SW 1271 (cell line): ENCODE measurements around the gene FKBP2.

ENCODE experiments used
- DNase-seq, 2 experiments: peaks; one replicate each; lab custom pipeline; 2025; lab: John Stamatoyannopoulos, UW

The FKBP2 gene

DNA sequence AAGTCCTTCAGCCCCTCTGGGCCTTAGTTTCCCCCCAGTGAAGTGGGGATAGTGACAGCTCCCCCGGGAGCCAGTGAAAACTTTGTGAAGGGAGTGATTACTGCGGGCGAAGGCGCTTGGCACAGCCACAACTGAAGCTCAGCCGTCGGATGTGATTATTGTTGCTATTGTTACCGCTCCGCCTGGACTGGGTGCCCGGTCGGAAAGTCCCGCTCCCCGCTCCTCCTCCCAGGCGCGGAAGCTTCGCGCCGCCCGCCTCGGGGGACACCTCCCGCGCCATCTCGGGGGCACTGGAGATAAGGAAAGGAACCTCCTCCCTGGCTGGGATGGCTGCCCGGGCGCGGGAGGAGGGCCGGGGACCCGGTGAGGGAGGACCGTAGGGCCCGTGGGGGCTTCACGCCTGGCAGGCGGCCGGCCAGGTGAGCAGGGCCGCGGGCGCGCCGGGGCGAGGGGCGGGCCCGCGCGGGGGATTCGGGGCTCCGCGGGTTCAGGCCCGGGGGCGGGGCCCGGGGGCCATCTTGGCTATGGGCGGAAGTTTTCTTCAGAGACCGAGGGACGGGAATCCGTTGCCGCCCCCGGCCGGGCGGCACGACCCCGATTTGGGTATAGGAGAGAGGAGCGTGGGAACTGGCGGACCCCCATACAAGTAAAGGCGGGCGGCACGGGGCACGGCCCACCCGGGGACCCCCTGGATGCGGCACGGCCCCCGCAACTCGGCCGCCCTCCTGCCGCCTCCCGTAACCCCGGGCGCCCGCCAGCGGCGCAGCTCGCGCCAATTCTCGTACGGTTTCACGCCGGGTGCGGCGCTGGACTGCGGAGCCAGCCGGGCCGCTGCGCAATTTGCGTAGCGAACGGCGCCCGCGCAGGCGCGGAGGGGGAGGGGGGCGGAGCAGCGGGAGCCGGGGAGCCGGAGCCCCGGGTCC is 44.3 kb downstream of the FKBP2 start, which contains the start of gene GPR137:
GPR137 (plus strand) TSS at position 887 of the 923 bp plus-strand sequence. CDS start 677 bp downstream, outside the sequence.
- DNase-seq: peak in 1 of 2 experiments; percentile 75

DNA sequence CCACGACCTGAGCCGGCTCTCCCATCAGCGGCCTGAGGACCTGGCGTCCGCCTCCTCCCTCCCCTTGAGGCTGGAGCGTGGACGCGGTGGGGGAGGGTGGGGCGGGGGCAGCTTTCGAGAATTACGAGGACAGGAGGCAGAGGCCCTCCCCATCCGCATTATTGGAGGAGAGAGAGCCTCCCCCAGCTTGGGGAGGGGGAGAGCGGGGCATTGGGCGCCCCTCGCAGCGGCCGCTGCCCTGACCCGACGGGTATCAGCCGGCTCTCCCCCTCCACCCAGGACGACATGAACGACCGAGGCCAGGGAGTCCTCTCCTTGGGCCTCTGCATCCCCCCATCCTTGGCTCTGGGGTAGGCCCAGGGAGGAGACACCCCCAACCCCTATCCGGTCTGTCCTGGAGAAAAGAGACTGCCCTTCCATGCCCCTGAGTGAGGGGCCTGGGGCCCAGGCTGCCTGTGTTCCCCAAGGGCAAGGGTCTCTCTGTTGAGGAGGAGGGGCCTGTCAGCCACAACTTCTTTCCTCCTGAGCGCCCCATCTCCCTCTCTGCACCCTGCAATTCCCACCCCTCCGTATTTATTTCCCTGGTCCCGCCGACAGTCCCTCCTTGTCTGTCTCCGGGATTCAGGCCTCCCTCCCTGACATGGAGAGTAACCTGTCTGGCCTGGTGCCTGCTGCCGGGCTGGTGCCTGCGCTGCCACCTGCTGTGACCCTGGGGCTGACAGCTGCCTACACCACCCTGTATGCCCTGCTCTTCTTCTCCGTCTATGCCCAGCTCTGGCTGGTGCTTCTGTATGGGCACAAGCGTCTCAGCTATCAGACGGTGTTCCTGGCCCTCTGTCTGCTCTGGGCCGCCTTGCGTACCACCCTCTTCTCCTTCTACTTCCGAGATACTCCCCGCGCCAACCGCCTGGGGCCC is 45.2 kb downstream of the FKBP2 start:
- peak in 1 of 2 experiments; percentile 40 for DNase-seq

DNA sequence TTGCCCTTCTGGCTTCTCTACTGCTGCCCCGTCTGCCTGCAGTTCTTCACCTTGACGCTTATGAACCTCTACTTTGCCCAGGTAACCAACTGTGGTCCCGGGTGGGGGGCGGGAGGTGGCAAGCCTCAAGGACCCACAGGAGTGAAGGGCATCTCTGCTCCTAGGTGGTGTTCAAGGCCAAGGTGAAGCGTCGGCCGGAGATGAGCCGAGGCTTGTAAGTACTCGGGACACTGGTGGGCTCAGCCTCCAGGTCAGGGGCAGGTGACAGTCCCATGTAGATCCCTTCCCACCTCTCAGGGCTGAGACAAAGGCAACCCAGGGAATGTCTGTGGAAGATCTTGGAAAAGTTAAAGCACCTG is 45.9 kb downstream of the FKBP2 start:
- no peak for DNase-seq

DNA sequence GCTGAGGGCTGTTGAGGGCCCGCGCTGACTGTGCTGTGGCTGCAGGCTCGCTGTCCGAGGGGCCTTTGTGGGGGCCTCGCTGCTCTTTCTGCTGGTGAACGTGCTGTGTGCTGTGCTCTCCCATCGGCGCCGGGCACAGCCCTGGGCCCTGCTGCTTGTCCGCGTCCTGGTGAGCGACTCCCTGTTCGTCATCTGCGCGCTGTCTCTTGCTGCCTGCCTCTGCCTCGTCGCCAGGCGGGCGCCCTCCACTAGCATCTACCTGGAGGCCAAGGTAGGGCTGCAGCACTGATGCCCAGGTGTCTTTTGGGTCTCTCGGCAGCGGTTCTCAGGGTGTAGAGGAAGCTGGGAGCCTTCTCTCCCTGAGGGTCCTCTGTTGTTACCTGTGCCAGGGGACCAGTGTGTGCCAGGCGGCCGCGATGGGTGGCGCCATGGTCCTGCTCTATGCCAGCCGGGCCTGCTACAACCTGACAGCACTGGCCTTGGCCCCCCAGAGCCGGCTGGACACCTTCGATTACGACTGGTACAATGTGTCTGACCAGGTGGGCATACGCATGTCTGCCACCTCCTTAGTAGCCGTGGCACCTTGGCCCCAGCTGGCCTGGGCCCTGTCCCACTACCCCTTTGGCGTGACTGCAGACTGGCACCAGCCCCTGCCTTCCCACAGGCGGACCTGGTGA is 46.9 kb downstream of the FKBP2 start:
- DNase-seq: no peak

DNA sequence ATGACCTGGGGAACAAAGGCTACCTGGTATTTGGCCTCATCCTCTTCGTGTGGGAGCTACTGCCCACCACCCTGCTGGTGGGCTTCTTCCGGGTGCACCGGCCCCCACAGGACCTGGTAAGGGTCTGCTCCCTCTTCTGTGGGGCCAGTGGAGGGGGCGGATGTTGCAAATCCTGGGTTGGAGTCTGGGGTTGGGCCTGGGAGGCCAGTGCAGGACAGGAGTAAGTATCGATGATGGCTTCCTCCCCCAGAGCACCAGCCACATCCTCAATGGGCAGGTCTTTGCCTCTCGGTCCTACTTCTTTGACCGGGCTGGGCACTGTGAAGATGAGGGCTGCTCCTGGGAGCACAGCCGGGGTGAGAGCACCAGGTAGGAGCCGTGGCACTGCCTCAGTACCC is 47.5 kb downstream of the FKBP2 start:
- no peak for DNase-seq

DNA sequence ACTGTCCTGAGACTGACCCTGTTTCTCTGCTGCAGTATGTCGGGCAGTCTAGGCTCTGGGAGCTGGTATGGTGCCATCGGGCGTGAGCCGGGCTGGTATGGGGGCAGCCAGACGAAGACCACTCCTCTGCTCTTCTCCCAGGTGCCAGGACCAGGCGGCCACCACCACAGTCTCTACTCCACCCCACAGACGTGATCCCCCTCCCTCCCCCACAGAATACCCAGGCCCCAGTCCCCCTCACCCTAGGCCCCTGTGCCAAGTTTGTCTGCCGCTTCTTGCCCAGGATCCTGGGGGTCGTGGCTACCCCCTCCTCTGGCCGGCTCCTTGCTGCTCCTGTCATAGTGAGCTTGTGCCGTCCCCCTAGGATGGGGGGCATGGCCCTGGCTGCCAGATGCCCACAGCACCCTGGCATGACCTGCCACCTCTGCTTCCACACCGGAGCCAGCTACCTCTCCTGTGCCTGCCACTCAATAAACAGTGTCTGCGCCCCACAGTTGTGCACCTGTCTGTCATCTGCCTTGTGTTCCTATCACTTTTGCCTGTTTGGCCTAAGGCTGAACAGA is 48.2 kb downstream of the FKBP2 start:
- DNase-seq: no peak

DNA sequence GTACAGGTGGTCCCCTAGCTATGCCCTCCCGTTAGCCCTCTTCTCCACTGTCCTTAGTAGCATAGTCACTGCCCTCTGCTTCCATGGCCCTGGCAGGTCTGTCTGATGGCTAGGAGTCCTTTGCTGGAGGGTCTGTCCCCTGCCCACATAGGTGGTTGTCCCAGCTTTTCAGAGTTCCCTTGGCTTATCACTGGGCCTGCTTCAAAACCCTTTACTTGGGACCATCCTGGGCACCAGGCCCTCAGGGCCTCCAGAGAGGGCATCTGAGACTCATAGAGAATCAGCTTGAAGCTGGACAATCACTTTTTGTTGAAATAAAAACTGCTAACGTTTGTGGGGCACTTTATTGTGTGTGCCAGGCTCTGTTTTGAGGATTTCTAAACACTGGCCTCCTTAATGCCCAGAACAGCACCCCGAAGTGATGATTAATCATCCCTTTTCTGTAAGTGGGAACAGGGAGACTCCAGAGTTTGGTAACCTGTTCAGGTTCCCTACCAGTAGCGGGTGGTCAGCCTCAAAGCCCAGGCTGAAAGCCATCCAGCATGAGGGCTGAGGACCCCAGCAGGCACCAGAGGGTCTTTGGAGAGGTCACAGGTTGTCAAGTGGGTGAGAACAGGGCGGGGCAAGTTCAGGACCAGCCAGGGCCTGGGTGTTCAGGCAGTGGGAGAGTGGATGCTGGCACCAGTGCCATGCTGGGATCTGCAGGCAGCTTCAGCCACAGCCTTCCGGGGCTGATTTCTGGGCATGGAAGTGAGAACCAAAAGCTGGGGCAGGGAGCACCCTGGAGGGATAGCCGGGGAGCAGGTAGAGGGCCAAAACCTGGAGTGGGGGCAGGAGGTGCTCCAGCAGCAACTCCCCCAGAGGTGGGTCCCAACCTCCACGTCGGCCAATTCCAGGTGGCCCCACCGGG is 49.7 kb downstream of the FKBP2 start:
- no peak for DNase-seq

DNA sequence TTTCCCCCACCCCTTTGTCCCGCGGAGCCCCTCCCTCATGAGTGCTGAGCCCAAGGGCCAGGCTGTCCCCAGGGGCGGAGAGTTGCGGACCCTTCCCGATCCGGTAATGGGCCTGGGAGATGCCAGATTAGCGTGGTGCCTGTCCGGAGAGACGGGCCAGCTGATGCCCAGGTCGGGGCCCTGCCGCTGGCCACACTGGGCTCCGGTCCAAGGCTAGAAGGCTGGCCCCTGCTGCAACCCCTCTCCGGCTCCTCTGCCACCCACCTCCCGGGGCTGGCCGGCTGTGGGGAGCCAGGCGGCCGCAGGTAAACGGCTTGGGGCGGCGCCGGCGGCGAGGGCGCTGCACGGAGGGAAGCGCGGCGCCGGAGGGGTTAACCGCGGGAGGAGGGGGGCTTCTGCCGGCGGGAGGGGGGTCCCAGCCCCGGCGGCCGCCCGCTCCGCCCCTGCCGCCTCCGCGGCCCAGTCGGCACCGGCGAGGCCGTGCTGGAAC is 50.4 kb downstream of the FKBP2 start, which contains the start of gene KCNK4:
KCNK4 (plus strand) TSS at position 41 of the 490 bp plus-strand sequence. CDS start 1,717 bp downstream, outside the sequence.
- DNase-seq: no peak

DNA sequence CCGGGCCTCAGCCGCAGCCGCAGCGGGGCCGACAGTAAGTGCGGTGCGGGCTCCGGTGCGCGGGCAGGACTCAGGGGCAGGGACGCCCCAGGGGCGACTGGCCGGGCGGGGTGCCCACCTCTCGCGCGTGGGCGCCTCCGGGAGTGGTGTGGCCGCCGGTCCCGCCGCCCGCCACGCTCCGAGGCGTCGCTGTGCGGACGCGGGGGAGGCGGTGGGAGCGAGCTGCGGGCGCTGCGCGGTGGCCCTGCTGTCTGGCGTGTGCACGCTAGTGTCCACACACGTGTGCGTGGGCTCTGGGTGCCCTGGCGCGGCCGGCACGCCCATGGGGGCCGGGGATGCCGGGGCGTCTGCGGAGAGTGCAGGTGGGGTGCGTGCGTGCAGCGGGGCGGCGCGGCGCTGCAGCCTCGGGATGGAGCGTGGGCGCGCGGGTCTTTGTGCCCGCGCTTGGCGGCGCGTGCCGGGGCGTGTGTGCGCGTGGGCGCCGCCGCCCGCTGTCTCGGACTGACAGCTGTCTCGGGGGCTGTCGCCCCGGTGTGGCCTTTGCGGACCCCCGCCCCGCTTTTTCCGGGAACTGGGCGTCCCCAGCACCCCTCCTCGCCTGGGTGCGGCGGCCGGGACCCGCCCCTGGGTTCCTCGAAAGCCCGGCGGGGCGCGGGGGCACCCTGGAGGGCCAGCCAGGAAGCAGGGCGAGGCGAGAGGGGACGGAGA is 51.0 kb downstream of the FKBP2 start:
- no peak for DNase-seq

DNA sequence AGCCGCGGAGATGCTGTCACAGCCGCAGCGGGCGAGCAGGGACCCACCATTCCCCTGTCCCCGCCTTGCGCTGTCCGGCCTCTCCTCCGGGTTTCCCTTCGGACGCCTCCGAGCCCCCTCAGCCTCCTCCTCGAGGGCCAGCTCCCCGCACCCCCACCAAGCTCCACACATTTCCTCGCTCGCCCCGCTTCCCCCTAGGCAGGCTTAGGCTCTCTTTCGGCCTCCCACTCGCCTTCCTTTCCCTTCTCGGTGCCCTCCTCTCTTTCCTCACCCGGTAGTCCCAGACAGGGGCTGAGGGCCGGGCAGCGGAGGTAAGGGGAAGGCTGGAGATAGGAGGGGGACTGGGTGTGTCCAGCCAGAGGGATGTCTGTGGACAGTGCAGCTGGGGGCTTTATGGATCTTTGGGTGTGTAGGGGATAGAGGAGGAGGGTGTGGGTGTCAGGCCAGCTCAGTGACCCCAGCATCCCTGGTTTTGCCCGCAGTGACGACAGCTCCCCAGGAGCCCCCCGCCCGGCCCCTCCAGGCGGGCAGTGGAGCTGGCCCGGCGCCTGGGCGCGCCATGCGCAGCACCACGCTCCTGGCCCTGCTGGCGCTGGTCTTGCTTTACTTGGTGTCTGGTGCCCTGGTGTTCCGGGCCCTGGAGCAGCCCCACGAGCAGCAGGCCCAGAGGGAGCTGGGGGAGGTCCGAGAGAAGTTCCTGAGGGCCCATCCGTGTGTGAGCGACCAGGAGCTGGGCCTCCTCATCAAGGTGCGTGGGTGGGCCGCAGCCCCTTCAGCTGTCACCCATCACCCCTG is 51.8 kb downstream of the FKBP2 start:
- no peak for DNase-seq
